Neural cell (in vitro differentiated cells): Measurements from ENCODE around the gene KRT2. TPM values are rescaled to one million over a fixed set of nuclear protein-coding genes. Genes with fewer than 3 reads are reported as not detected.

Experiments used
- H2AFZ ChIP-seq: fragments of 200-600, 300-800 bp; sonication (generic), shearing (Covaris generic); 2 replicates; pipeline ENCODE4 v1.6.0; 2014; ENCODE audit warnings: low read depth, mild to moderate bottlenecking, antibody characterized with exemption, low read length, moderate library complexity
- H3F3A ChIP-seq: fragments of 200-600 bp; shearing (Covaris generic); 2 replicates; pipeline ENCODE4 v1.6.1; 2016; ENCODE audit warnings: mild to moderate bottlenecking, moderate library complexity, mixed read lengths, antibody characterized with exemption, low read length; ENCODE audit not compliant: insufficient read depth, poor library complexity, severe bottlenecking
- H3K27ac ChIP-seq: fragments of 200-600, 300-800 bp; sonication (generic), shearing (Covaris generic); 2 replicates; pipeline ENCODE4 v1.5.1; 2014; ENCODE audit warnings: mild to moderate bottlenecking, low read length, moderate library complexity
- H3K27me3 ChIP-seq: fragments of 300-800, 200-600 bp; sonication (generic), shearing (Covaris generic); 2 replicates; pipeline ENCODE4 v1.6.0; 2014; ENCODE audit warnings: mild to moderate bottlenecking, low read depth, low read length, moderate library complexity; ENCODE audit not compliant: insufficient read depth
- H3K36me3 ChIP-seq: fragments of 300-800, 200-600 bp; sonication (generic), shearing (Covaris generic); 2 replicates; pipeline ENCODE4 v1.5.1; 2014; ENCODE audit warnings: mild to moderate bottlenecking, antibody characterized with exemption, low read length, moderate library complexity; ENCODE audit not compliant: insufficient read depth
- H3K4me2 ChIP-seq: fragments of 300-800, 200-600 bp; sonication (generic), shearing (Covaris generic); 2 replicates; pipeline ENCODE4 v1.6.0; 2014; ENCODE audit warnings: mild to moderate bottlenecking, low read length
- H3K4me3 ChIP-seq: fragments of 300-800, 200-600 bp; sonication (generic), shearing (Covaris generic); 2 replicates; pipeline ENCODE4 v1.5.1; 2014; ENCODE audit warnings: mild to moderate bottlenecking, low read length, moderate library complexity
- H3K79me2 ChIP-seq: fragments of 200-600 bp; shearing (Covaris generic); replicated peaks from 2 replicates; pipeline ENCODE4 v1.6.0; 2014; ENCODE audit warnings: mild to moderate bottlenecking, low read length, moderate library complexity; ENCODE audit not compliant: insufficient read depth
- H3K9ac ChIP-seq: fragments of 300-800, 200-600 bp; sonication (generic), shearing (Covaris generic); 2 replicates; pipeline ENCODE4 v1.6.1; 2016; ENCODE audit warnings: mild to moderate bottlenecking, low read length, mixed read lengths
- H3K9me2 ChIP-seq: fragments of 200-600 bp; shearing (Covaris generic); 2 replicates; pipeline ENCODE4 v1.6.1; 2016; ENCODE audit warnings: mild to moderate bottlenecking, low read length, mixed read lengths; ENCODE audit not compliant: insufficient read depth
- H3K9me3 ChIP-seq: fragments of 200-600, 300-800 bp; sonication (generic), shearing (Covaris generic); 2 replicates; pipeline ENCODE4 v1.6.1; 2016; ENCODE audit warnings: mild to moderate bottlenecking, mixed run types, low read length, moderate library complexity, mixed read lengths
- H4K20me1 ChIP-seq: fragments of 200-600 bp; shearing (Covaris generic); 2 replicates; pipeline ENCODE4 v1.6.1; 2016; ENCODE audit warnings: mild to moderate bottlenecking, mixed run types; ENCODE audit not compliant: insufficient read depth
- CTCF ChIP-seq: fragments of 450-650 bp; IDR thresholded peaks from 2 replicates; pipeline ENCODE4 v1.5.1; 2014; ENCODE audit warnings: antibody characterized with exemption, mild to moderate bottlenecking, moderate library complexity; ENCODE audit not compliant: poor library complexity, severe bottlenecking
- EP300 ChIP-seq: fragments of 450-650 bp; conservative IDR thresholded peaks from 2 replicates; pipeline ENCODE4 v1.6.1; 2014; ENCODE audit warnings: antibody characterized with exemption, mild to moderate bottlenecking, moderate library complexity; ENCODE audit not compliant: poor library complexity, severe bottlenecking
- EZH2 ChIP-seq: fragments of 200-600, 300-800 bp; shearing (Covaris generic), sonication (generic); IDR thresholded peaks from 2 replicates; pipeline ENCODE4 v1.6.1; 2014; ENCODE audit warnings: antibody characterized with exemption, low read length, borderline replicate concordance, mild to moderate bottlenecking; ENCODE audit not compliant: insufficient read depth, poor library complexity, severe bottlenecking
- MXI1 ChIP-seq: fragments of 450-650 bp; conservative IDR thresholded peaks from 2 replicates; pipeline ENCODE4 v1.6.1; 2014; ENCODE audit warnings: antibody characterized with exemption, mild to moderate bottlenecking; ENCODE audit not compliant: poor library complexity, severe bottlenecking
- POLR2AphosphoS5 ChIP-seq: IDR thresholded peaks from 2 replicates; pipeline ENCODE4 v1.6.1; 2012
- RAD21 ChIP-seq: fragments of 450-650 bp; conservative IDR thresholded peaks from 2 replicates; pipeline ENCODE4 v1.6.1; 2014; ENCODE audit warnings: antibody characterized with exemption, mild to moderate bottlenecking, moderate library complexity
- REST ChIP-seq: IDR thresholded peaks from 2 replicates; pipeline ENCODE4 v1.6.1; 2012; ENCODE audit warnings: borderline replicate concordance
- SMC3 ChIP-seq: fragments of 450-650 bp; conservative IDR thresholded peaks from 2 replicates; pipeline ENCODE4 v1.6.1; 2014; ENCODE audit warnings: antibody characterized with exemption, mild to moderate bottlenecking, moderate library complexity; ENCODE audit not compliant: poor library complexity
- TAF1 ChIP-seq: IDR thresholded peaks from 2 replicates; pipeline ENCODE4 v1.6.1; 2012; ENCODE audit warnings: low read depth
- polyA plus RNA-seq: library from polyadenylated mRNA; depleted of rRNA; stranded (reverse); fragments of >200 nt; gene quantifications from 2 replicates; pipeline ENCODE4 v1.2.3, GENCODE V29; 2014

The KRT2 gene
- polyA plus RNA-seq, 1 donor from 2014 or later = not detected

- H3K27me3 ChIP-seq = peaks cover 17% of the 10 kb centered on the region
- no peaks in the 10 kb centered on the region for H4K20me1 ChIP-seq
- H3K9me2 ChIP-seq = no peaks in the 10 kb centered on the region
- TF ChIP-seq RAD21 = no peak
- TF ChIP-seq EP300 = no peak
- no peak for TF ChIP-seq POLR2AphosphoS5
- no peak for TF ChIP-seq SMC3
- H2AFZ ChIP-seq = no peak overlapping the region
- no peaks in the 10 kb centered on the region for H3K36me3 ChIP-seq
- H3K79me2 ChIP-seq = no peaks in the 10 kb centered on the region
- no peaks in the 10 kb centered on the region for H3K9me3 ChIP-seq
- no peaks in the 10 kb centered on the region for H3F3A ChIP-seq
- H3K27ac ChIP-seq = no peak overlapping the region
- H3K9ac ChIP-seq = no peak overlapping the region
- H3K4me2 ChIP-seq = no peak overlapping the region
- H3K4me3 ChIP-seq = no peak overlapping the region
Observed at GRCh38 chr12:52686756-52687487, 34.9 kb upstream of the KRT2 start.

GRCh38 chr12:52686063-52686462 is 34.1 kb upstream of the KRT2 start:
- Histone ChIP-seq H3K9ac (no peak overlapping the region), H3K9me3 (no peaks in the 10 kb centered on the region), H3K36me3 (no peaks in the 10 kb centered on the region), H3K4me3 (no peak overlapping the region), H3K27me3 (peaks cover 13% of the 10 kb centered on the region), H2AFZ (no peak overlapping the region), H3K79me2 (no peaks in the 10 kb centered on the region), H3K27ac (no peak overlapping the region), H3K4me2 (no peak overlapping the region), H3F3A (no peaks in the 10 kb centered on the region), H3K9me2 (no peaks in the 10 kb centered on the region), H4K20me1 (no peaks in the 10 kb centered on the region)
- TF ChIP-seq EP300 = no peak
- TF ChIP-seq RAD21 = no peak
- TF ChIP-seq REST = no peak
- no peak for TF ChIP-seq CTCF
- TF ChIP-seq SMC3 = no peak
- TF ChIP-seq MXI1 = no peak
- no peak for TF ChIP-seq POLR2AphosphoS5
- no peak for TF ChIP-seq TAF1
- TF ChIP-seq EZH2 = no peak
